Smooth muscle cell of the pulmonary artery (primary cell): ENCODE results near the gene SSR3. TPM values are rescaled to one million over a fixed set of nuclear protein-coding genes. Genes with fewer than 3 reads are reported as not detected.

ENCODE experiments used
- total RNA-seq: library from RNA; depleted of rRNA; stranded (reverse); fragments of >200 nt; gene quantifications from 2 replicates; pipeline ENCODE4 v1.2.3, GENCODE V29; 2014

The SSR3 gene
- total RNA-seq = 391 and 422 TPM in 2 replicates

GRCh38 chr3:156554842-156555687 is at the start of gene SSR3:
Gene SSR3 (minus strand): TSS chr3:156555117. CDS start chr3:156555089, 28 bp downstream.

Other genes starting within 250 kb of the SSR3 start
- gene TIPARP, start 119.5 kb upstream of the SSR3 start, total RNA-seq = 36.3 and 47.4 TPM in 2 replicates